Epithelial cell of esophagus (primary cell): ENCODE measurements around the gene KATNB1.
"Not testable (repeated sequence)": the region's sequence is repeated elsewhere in the genome, so short reads cannot be mapped to it uniquely, and the experiment has no call there.

Experiments
- DNase-seq: peaks from one replicate; pipeline ENCODE4 v3.0.0; 2010; ENCODE audit warnings: low read depth
- H3K4me3 ChIP-seq: 2 replicates; pipeline ENCODE4 v1.5.1; 2011; ENCODE audit warnings: mild to moderate bottlenecking, low read length, control low read depth
- CTCF ChIP-seq: IDR thresholded peaks from 2 replicates; pipeline ENCODE4 v1.5.1; 2011; ENCODE audit warnings: low read depth, mild to moderate bottlenecking, low read length, control low read depth, inconsistent platforms; ENCODE audit not compliant: insufficient read depth; ENCODE audit errors: missing control alignments

KATNB1 gene

GRCh38 chr16:57794849-57795430, 59.4 kb downstream of the KATNB1 start:
- no peak for DNase-seq
- no peak for TF ChIP-seq CTCF
- H3K4me3 ChIP-seq: no peak overlapping the region

- peak; percentile 68 for TF ChIP-seq CTCF
- DNase-seq: peak; percentile 84
- H3K4me3 ChIP-seq: no peak overlapping the region
Measured at GRCh38 chr16:57795431-57795878, 59.9 kb downstream of the KATNB1 start.

- not testable (repeated sequence) for DNase-seq, H3K4me3 ChIP-seq
Measured at GRCh38 chr16:57796014-57796413, 60.4 kb downstream of the KATNB1 start.

GRCh38 chr16:57797216-57797525, 61.6 kb downstream of the KATNB1 start:
- H3K4me3 ChIP-seq: peak overlapping the region; percentile 44
- TF ChIP-seq CTCF: no peak

GRCh38 chr16:57797526-57798266, 62.1 kb downstream of the KATNB1 start:
- TF ChIP-seq CTCF: no peak
- peak overlapping the region; percentile 44 for H3K4me3 ChIP-seq
- DNase-seq: peak; percentile 91

More at GRCh38 chr16:57797216-57797525, 61.6 kb downstream of the KATNB1 start:
- DNase-seq: no peak

GRCh38 chr16:57798267-57798810, 62.8 kb downstream of the KATNB1 start:
- DNase-seq: no peak
- H3K4me3 ChIP-seq: no peak overlapping the region
- no peak for TF ChIP-seq CTCF

- DNase-seq: no peak
- H3K4me3 ChIP-seq: no peak overlapping the region
- no peak for TF ChIP-seq CTCF
Measured at GRCh38 chr16:57798953-57799599, 63.5 kb downstream of the KATNB1 start.
